ENCODE measurements around the gene RASGRF1.

DNA sequence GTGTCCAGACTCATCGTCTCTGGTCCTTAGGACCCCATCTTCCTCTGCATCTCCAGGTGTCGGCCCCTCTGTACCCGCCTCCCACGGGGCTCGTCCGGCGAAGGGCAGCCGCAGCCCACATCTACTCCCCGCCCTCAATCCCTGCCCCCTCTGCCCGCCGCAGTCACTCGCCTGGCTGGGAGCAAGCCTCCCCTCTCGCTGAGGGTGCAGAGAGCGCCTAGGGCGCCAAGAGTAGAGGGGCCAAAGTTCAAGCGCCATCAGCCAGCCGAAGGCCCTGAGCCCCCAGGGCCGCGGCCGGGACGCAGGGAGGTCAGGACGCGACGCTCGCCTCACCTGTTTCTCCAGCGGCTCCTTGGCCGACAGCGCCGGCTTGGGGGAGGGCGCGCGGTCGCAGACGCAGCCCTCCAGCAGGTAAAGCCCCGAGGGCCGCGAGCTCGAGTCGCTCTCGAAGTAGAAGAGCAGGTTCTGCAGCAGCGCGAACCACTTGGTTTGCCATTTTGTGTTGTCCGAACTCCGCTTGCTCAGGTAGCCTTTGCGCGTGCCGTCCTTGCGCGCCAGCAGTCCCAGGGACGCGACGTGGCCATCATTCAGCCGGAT lies 592 bp downstream of the RASGRF1 start:
- TF ChIP-seq EZH2 (IDR thresholded peaks at IDR 0.05), result no peak
- TF ChIP-seq POLR2AphosphoS5 (IDR thresholded peaks at IDR 0.05; ENCODE audit: borderline replicate concordance, low read depth, low read length), result no peak
- TF ChIP-seq FOXP2 (optimal IDR thresholded peaks at IDR 0.05; ENCODE audit: control extremely low read depth, extremely low read length, insufficient read depth), result no peak

Measured in SK-N-MC (cell line).